Adrenal gland (tissue), 12 donors: ENCODE measurements around the gene MPP3. TPM values are rescaled to one million over a fixed set of nuclear protein-coding genes. Genes with fewer than 3 reads are reported as not detected.

Experiments used
- DNase-seq, 7 donors: peaks; one replicate each; pipeline ENCODE4 v3.0.0-alpha.2; 2019 to 2020
- H3K27ac ChIP-seq, 5 donors: fragments of 200-600 bp; sonication (generic) in 4 of 5; 1 replicate in 3 of 5; 2 replicates in 2 of 5; pipeline versions ENCODE4 v1.5.1 to v1.8.0; 2016 to 2020; ENCODE audit warnings: mild to moderate bottlenecking in 1 of 5
- H3K27me3 ChIP-seq: fragments of 200-600 bp; 2 replicates; pipeline ENCODE4 v1.8.0; 2021
- H3K36me3 ChIP-seq, 2 donors: fragments of 200-600 bp; replicated peaks in 1 of 2; 1 replicate in 1 of 2; 2 replicates in 1 of 2; pipeline versions ENCODE4 v1.5.1 to v1.8.0; 2018 to 2022
- H3K4me1 ChIP-seq, 2 donors: fragments of 200-600 bp; replicated peaks in 1 of 2; 1 replicate in 1 of 2; 2 replicates in 1 of 2; pipeline versions ENCODE4 v1.5.1 to v1.8.0; 2018 to 2021
- H3K4me3 ChIP-seq, 4 donors: fragments of 200-600 bp; sonication (generic) in 3 of 4; one replicate each; pipeline ENCODE4 v1.5.1; 2016 to 2018
- H3K9me3 ChIP-seq, 3 donors: fragments of 200-600 bp; sonication (generic) in 1 of 3; replicated peaks in 1 of 3; 1 replicate in 2 of 3; 2 replicates in 1 of 3; pipeline versions ENCODE4 v1.5.1 to v1.8.0; 2016 to 2021
- POLR2A ChIP-seq, 2 donors: fragments of 450-650 bp; IDR thresholded peaks; one replicate each; pipeline ENCODE4 v1.6.1; 2017; ENCODE audit warnings: antibody characterized with exemption in 2 of 2, mild to moderate bottlenecking in 2 of 2, moderate library complexity in 1 of 2
- WGBS, 4 donors: extraction: QIAGEN DNeasy Blood & Tissue Kit in 2 of 4; methylation state at CpG; one replicate each; pipeline versions ENCODE4 v1.1.5 to v1.1.7; 2013 to 2017; 5-methylcytosine and 5-hydroxymethylcytosine counted together
- intact Hi-C, 2 donors: fragments of 100-400 bp; cut with DNase I; formaldehyde crosslinking; loops; one replicate each; pipeline versions ENCODE4 v1.14.1 to v1.15.0; 2022 to 2023
- polyA plus RNA-seq, 3 donors: library from polyadenylated mRNA; stranded (reverse); fragments of 200-250 nt in 2 of 3; fragments of 350-450 nt in 1 of 3; fragmentation: Illumina TruSeq in 1 of 3; extraction: RNeasy Lipid Tissue Mini Kit (QIAGEN cat#74804) in 1 of 3; gene quantifications; one replicate each; pipeline ENCODE4 v1.2.3, GENCODE V29; 2013 to 2014
- total RNA-seq, 9 donors: library from RNA; depleted of rRNA in 4 of 9; stranded (reverse); fragments of >200 nt in 4 of 9; fragments of 120-200 nt in 1 of 9; fragmentation: NEBNext Ultra II Directional in 1 of 9; extraction: Animal tissue kit (Norgen Biotek cat#: 25700) in 1 of 9; gene quantifications; one replicate each; pipeline versions ENCODE4 v1.1.0 to v1.2.4, GENCODE V29; 2013 to 2023
- TF ChIP-seq, protein P1 (sequence below), 6 experiments: fragments of 450-650 bp in 4 of 6; fragments of 200-600 bp in 2 of 6; sonication (generic) in 1 of 6; IDR thresholded peaks; 1 replicate in 5 of 6; 2 replicates in 1 of 6; pipeline versions ENCODE4 v1.5.1 to v1.8.0; 2016 to 2021; ENCODE audit warnings: antibody characterized with exemption in 6 of 6, mild to moderate bottlenecking in 2 of 6, moderate library complexity in 1 of 6
- donor health status: healthy with polysubstance abuse.
- donor health status: Bipolar disorder and iron deficiency.
- donor health status: DM: yes; HTN: yes; CAD: no.
- donor health status: DM: no; HTN: no; CAD: no.
- donor health status: DM: no; HTN: no; CAD: no.
- donor health status: DM: yes; HTN: yes; CAD: no.

The MPP3 gene
- total and polyA plus RNA-seq, 12 donors, result 0.60 to 10.6 (median 3.6) TPM

DNA sequence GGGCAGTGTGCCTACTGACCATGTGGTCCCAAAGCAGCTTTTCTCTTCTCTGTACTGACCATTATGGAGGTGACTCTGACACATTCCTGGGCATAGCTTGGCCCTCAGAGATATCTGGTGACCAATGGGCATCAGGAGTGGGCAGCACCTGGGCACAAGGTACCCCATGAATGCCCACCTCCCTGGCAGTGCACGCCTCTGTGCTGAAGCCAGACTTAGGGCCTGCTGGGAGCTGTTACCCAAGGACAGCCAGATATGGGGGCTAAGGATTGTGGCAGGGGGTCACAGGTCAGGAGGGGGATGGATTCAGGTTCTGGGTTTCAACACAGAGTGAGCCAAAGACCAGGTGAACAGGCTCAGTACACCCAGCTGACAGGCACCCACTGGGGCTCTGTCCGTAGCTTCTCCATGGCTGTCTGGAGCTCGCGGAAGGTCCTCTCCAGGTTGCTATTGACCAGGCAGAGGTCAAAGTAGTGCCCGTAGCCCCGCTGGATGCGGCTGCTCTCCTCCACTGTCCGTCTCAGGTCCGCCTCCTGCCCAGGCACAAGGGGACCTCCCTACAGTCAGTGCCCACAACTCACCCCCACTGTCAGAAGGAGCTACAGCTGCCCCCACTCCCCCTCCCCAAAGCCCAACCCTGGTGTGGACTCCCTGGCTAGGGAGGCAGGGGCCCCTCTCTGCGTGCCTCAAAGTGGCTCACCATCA, 44.7 kb upstream of the MPP3 start:
- Histone ChIP-seq H3K4me3 (no peak overlapping the region), H3K27ac (no peak overlapping the region), H3K4me1 (peaks cover 3 to 6% of the 10 kb centered on the region in 2 donors), H3K9me3 (no peaks in the 10 kb centered on the region), H3K36me3 (no peaks in the 10 kb centered on the region), H3K27me3 (no peaks in the 10 kb centered on the region)
- TF ChIP-seq, protein P1, sequence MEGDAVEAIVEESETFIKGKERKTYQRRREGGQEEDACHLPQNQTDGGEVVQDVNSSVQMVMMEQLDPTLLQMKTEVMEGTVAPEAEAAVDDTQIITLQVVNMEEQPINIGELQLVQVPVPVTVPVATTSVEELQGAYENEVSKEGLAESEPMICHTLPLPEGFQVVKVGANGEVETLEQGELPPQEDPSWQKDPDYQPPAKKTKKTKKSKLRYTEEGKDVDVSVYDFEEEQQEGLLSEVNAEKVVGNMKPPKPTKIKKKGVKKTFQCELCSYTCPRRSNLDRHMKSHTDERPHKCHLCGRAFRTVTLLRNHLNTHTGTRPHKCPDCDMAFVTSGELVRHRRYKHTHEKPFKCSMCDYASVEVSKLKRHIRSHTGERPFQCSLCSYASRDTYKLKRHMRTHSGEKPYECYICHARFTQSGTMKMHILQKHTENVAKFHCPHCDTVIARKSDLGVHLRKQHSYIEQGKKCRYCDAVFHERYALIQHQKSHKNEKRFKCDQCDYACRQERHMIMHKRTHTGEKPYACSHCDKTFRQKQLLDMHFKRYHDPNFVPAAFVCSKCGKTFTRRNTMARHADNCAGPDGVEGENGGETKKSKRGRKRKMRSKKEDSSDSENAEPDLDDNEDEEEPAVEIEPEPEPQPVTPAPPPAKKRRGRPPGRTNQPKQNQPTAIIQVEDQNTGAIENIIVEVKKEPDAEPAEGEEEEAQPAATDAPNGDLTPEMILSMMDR (IDR thresholded peaks at IDR 0.05), result no peak
- no peak for TF ChIP-seq POLR2A (IDR thresholded peaks at IDR 0.05)
- no peak for DNase-seq
- WGBS, 4 donors, result 92 to 100% (median 94%) methylated on average over 3 to 10 of the region's 10 CpGs
- intact Hi-C loops, result loop anchor here in 1 of 2 donors (10.0 kb wide), 1 partner anchor 117 kb away; no protein-coding TSS in a partner anchor

DNA sequence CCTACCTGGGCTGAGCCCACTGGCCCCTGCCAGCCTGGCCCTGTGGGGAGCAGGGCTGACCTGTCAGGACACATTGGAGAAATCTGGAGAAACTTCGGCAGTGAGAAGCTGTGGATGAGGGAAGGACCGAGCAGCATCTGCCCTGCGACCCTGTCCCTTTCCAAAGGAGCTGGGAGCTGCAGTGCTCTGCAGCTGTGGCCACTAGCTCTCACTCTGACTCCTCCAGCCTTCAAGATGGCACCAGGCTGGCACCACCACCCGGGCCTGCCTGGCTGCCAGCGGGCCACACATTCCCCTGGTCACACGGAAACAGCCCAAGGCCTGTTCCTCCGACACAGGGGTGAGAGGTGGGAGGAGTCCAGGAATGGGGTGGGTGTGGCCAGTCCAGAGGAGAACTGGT, 44.1 kb upstream of the MPP3 start:
- Histone ChIP-seq H3K9me3 (no peaks in the 10 kb centered on the region), H3K27ac (no peak overlapping the region), H3K4me3 (no peak overlapping the region), H3K27me3 (no peaks in the 10 kb centered on the region), H3K36me3 (no peaks in the 10 kb centered on the region), H3K4me1 (peaks cover 3 to 6% of the 10 kb centered on the region in 2 donors)
- TF ChIP-seq POLR2A (IDR thresholded peaks at IDR 0.05), result no peak
- TF ChIP-seq, protein P1 (IDR thresholded peaks at IDR 0.05), result no peak
- no peak for DNase-seq
- intact Hi-C loops, result loop anchor here in 1 of 2 donors (10.0 kb wide), 1 partner anchor 118 kb away; no protein-coding TSS in a partner anchor
- 71 to 86% (median 81%) methylated on average over 7 of the region's 7 CpGs for WGBS, 4 donors

DNA sequence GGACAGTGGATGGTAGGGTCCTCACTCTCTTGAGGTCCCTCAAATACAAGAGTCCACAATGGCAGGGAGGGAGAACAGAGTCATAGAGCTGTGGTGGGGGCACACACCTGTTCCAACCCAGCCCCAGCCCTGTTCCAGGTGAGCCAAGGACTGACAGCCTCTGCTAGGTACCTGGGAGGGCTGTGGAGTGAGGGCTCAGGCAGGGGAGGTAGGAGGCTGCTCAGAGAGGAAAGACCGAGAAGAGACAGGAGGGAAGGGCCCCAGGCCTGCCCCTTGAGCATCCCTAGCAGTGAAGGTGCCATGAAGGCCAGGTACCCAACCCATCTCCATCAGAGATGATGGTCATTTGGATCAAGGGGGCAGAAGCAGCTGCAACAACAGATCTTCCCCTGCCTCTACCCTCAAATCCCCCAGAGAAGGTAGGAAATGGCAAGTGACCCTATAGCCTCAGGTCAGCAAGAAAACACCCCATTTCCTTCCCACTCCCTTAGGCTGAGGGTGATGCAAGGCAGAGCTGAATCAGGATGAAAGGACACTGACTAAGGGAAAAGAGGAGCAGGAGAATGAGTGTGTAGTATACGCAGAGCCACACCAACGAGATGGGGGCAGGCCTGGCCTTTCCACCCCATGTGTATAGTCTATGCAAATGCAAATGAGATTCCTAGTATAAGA, 42.7 kb upstream of the MPP3 start:
- Histone ChIP-seq H3K36me3 (no peaks in the 10 kb centered on the region), H3K4me1 (peaks cover 3 to 6% of the 10 kb centered on the region in 2 donors), H3K27ac (no peak overlapping the region), H3K9me3 (no peaks in the 10 kb centered on the region), H3K27me3 (no peaks in the 10 kb centered on the region), H3K4me3 (no peak overlapping the region)
- DNase-seq, result no peak
- WGBS, 4 donors, result 81 to 94% (median 86%) methylated on average over 3 of the region's 3 CpGs
- intact Hi-C loops, result loop anchor here in 1 of 2 donors (10.0 kb wide), 1 partner anchor 119 kb away; no protein-coding TSS in a partner anchor
- TF ChIP-seq, protein P1 (IDR thresholded peaks at IDR 0.05), result no peak
- no peak for TF ChIP-seq POLR2A (IDR thresholded peaks at IDR 0.05)

- no peak overlapping the region for H3K27ac ChIP-seq
- peaks cover 3 to 6% of the 10 kb centered on the region in 2 donors for H3K4me1 ChIP-seq
- H3K9me3 ChIP-seq, result no peaks in the 10 kb centered on the region
- intact Hi-C loops, result loop anchor here in 1 of 2 donors (10.0 kb wide), 1 partner anchor 121 kb away; no protein-coding TSS in a partner anchor
- no peak for DNase-seq
- no peaks in the 10 kb centered on the region for H3K27me3 ChIP-seq
- WGBS, 4 donors, result 78 to 84% (median 79%) methylated on average over 3 of the region's 3 CpGs
- no peak for TF ChIP-seq POLR2A (IDR thresholded peaks at IDR 0.05)
- TF ChIP-seq, protein P1 (IDR thresholded peaks at IDR 0.05), result no peak
- no peak overlapping the region for H3K4me3 ChIP-seq
- H3K36me3 ChIP-seq, result no peaks in the 10 kb centered on the region
Observed at GRCh38 chr17:43874293-43874692, 41.3 kb upstream of the MPP3 start.
